SJCRH30 (cell line): ENCODE measurements around the gene NHLRC4. TPM values are rescaled to one million over a fixed set of nuclear protein-coding genes. Genes with fewer than 3 reads are reported as not detected.

Experiments
- DNase-seq, 2 experiments: peaks; one replicate each; pipeline ENCODE4 v3.0.0-alpha.2; 2015 to 2020
- H3K27ac ChIP-seq: fragments of 250-450 bp; sonication (Bioruptor Pico); 2 replicates; pipeline ENCODE4 v1.5.1; 2020; ENCODE audit warnings: mild to moderate bottlenecking, moderate library complexity
- H3K27me3 ChIP-seq: fragments of 250-450 bp; sonication (Bioruptor Pico); 2 replicates; pipeline ENCODE4 v1.5.1; 2020; ENCODE audit warnings: mild to moderate bottlenecking, moderate library complexity
- H3K36me3 ChIP-seq: fragments of 250-450 bp; sonication (Bioruptor Pico); 2 replicates; pipeline ENCODE4 v1.5.1; 2020; ENCODE audit warnings: mild to moderate bottlenecking, moderate library complexity
- H3K4me1 ChIP-seq: fragments of 250-450 bp; sonication (Bioruptor Pico); 2 replicates; pipeline ENCODE4 v1.5.1; 2020; ENCODE audit warnings: mild to moderate bottlenecking, moderate library complexity
- H3K4me3 ChIP-seq: fragments of 250-450 bp; sonication (Bioruptor Pico); 2 replicates; pipeline ENCODE4 v1.5.1; 2020; ENCODE audit warnings: mild to moderate bottlenecking, moderate library complexity
- H3K9me3 ChIP-seq: fragments of 250-450 bp; sonication (Bioruptor Pico); replicated peaks from 2 replicates; pipeline ENCODE4 v1.5.1; 2020; ENCODE audit warnings: mild to moderate bottlenecking, moderate library complexity
- total RNA-seq: library from RNA; depleted of rRNA; stranded (reverse); fragments of >200 nt; shearing (Covaris generic); gene quantifications from 2 replicates; pipeline ENCODE4 v1.2.3, GENCODE V29; 2014

The NHLRC4 gene
- total RNA-seq, 1 experiment from 2014 or later, result 0.08 TPM

DNA sequence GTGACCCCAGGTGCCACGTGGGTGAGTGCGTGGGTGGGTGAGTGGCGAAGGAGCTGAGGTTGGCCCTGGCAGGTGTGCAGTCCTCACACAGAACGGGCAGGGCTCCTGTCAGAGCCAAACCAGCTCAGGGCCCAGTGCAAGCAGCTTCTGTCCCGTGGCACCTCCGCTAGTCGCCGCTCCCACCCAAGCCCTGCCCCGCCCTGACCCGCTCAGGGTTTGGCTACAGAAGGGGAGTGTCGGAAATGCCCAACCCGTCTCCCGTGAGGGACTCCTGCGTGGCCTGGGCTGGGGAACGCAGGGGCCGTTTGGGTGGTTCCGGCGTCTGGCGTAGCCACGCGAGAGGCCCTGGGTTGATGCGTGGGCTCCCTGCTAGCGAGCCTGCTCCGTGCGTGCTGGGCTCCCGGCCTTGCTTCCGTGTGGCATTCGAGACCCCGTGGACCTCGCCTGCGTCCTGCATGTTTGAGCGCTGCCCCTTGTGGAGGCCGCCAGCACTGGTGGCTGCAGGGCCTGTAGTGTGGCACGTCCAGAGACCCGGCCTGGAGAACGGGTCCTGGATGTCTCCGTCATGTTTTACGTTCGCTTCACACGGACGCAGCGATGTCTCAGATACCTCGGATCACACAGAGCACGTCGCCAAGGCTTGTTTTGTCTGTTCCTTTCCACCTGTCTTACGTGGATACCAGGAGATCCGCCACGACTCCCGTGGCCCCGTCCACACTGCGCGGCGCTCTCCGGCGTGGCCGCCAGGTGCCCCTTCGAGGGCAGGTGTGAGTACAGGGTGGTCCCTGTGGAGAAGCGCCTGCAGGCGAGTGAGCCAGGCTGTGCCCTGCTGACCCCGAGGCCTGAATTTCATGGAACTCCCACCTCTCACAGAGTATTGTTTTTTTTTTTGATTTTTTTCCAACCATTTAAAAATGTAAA is 29.1 kb upstream of the NHLRC4 start:
- Histone ChIP-seq H3K9me3 (no peaks in the 10 kb centered on the region), H3K27ac (no peak overlapping the region), H3K27me3 (no peaks in the 10 kb centered on the region), H3K36me3 (peaks cover 28% of the 10 kb centered on the region), H3K4me3 (no peak overlapping the region), H3K4me1 (peaks cover 24% of the 10 kb centered on the region)
- DNase-seq, result no peak

DNA sequence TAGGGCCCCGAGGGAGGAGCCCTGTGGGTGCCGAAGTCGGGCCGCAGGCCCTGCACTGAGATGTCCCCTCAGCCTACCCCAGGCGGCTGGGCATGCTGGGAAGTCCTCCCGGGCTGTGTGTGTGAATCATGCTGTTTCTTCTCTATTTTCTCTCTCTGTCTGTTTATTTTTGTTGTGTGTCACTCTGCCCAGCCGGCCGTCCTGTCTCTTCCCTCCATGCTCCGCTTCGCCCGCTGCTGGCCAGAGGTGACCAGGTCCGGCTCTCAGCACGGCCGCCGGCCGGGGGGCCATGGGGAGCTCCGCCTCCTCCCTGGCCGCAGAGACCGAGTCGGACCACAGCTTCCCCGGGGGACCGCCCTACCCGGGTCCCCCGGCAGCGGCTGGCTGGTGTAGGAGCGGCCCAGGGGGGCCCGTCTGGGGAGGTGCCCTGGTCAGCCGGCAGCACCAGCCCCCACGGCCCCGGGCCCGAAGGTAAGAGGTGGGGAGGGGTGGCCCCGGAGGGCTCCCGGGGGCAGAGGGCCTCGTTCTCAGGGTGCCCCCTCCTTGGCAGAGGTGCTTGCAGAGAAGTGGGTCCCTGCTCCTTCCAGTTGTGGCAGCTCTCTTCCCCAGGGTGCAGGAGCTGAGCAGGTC is 26.8 kb upstream of the NHLRC4 start:
- Histone ChIP-seq H3K4me3 (no peak overlapping the region), H3K36me3 (peaks cover 29% of the 10 kb centered on the region), H3K4me1 (peaks cover 6% of the 10 kb centered on the region; the same call in 1 of the 2 replicates), H3K27me3 (no peaks in the 10 kb centered on the region), H3K9me3 (no peaks in the 10 kb centered on the region), H3K27ac (no peak overlapping the region)
- DNase-seq, result no peak

DNA sequence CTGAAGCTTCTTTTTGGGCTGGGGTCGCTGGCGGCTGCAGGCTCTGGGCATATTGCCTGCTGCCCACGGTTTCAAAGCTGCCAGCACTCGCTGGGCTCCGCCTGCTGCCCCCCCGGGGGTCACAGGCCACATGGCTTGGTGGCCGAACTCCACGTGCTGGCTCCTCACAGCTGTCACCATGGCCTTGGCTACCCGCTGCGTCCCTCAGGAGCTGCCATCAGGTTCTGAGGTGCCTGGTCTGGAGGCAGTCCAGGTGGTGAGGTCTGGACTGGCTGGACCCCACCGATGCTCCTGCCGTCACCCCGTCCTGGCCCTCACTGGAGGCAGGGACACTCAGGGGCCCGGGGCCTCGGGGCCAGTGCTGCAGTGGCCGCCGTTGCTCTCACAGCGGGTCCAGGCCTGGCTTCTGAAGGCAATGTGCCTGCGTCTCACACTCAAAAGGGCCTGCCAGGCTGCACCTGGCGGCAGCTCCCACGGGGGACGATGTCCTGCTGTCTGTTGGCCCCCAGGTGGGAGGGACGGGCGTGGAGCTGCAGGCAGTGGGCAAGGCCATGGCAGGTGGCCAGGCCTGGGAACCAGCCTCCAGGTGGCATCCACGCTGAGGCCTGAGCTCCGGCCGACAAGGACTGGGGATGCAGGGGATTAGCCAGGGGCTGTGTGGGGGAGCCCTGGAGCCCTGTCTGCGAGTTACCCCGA is 26.0 kb upstream of the NHLRC4 start:
- no peak for DNase-seq
- Histone ChIP-seq H3K36me3 (peaks cover 34% of the 10 kb centered on the region), H3K27ac (no peak overlapping the region), H3K27me3 (no peaks in the 10 kb centered on the region), H3K4me1 (no peaks in the 10 kb centered on the region), H3K4me3 (no peak overlapping the region), H3K9me3 (no peaks in the 10 kb centered on the region)

- no peaks in the 10 kb centered on the region for H3K27me3 ChIP-seq
- H3K4me3 ChIP-seq, result no peak overlapping the region
- no peak overlapping the region for H3K27ac ChIP-seq
- H3K36me3 ChIP-seq, result peaks cover 24% of the 10 kb centered on the region
- H3K4me1 ChIP-seq, result no peaks in the 10 kb centered on the region
- no peak for DNase-seq
- H3K9me3 ChIP-seq, result 0 out of 2 replicates have a peak, but pooled peaks cover 3% of the 10 kb centered on the region
Observed at GRCh38 chr16:543301-544164, 23.3 kb upstream of the NHLRC4 start.

- H3K27ac ChIP-seq, result no peak overlapping the region
- H3K36me3 ChIP-seq, result peaks cover 31% of the 10 kb centered on the region
- H3K27me3 ChIP-seq, result no peaks in the 10 kb centered on the region
- H3K4me1 ChIP-seq, result no peaks in the 10 kb centered on the region
- no peak overlapping the region for H3K4me3 ChIP-seq
- DNase-seq, result no peak
- H3K9me3 ChIP-seq, result 0 out of 2 replicates have a peak, but pooled peaks cover 3% of the 10 kb centered on the region
Observed at GRCh38 chr16:544517-544916, 22.3 kb upstream of the NHLRC4 start.

DNA sequence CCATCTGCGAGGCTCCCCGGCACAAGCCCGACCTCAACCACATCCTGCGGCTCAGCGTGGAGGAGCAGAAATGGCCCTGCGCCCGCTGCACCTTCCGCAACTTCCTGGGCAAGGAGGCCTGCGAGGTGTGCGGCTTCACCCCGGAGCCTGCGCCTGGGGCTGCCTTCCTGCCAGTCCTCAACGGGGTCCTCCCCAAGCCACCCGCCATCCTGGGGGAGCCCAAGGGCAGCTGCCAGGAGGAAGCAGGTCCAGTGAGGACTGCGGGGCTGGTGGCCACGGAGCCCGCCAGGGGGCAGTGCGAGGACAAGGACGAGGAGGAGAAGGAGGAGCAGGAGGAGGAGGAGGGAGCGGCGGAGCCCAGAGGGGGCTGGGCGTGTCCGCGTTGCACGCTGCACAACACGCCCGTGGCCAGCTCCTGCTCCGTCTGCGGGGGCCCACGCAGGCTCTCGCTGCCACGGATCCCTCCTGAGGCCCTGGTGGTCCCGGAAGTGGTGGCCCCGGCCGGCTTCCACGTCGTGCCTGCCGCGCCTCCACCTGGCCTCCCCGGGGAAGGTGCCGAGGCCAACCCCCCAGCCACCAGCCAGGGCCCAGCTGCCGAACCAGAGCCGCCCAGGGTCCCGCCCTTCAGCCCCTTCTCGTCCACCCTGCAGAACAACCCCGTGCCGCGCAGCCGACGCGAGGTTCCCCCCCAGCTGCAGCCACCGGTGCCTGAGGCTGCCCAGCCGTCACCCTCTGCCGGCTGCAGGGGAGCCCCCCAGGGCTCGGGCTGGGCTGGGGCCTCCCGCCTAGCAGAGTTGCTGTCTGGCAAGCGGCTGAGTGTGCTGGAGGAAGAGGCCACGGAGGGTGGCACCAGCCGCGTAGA is 19.7 kb upstream of the NHLRC4 start:
- Histone ChIP-seq H3K9me3 (0 out of 2 replicates have a peak, but pooled peaks cover 3% of the 10 kb centered on the region), H3K27me3 (no peaks in the 10 kb centered on the region), H3K4me3 (no peak overlapping the region), H3K36me3 (peaks cover 42% of the 10 kb centered on the region), H3K27ac (no peak overlapping the region), H3K4me1 (no peaks in the 10 kb centered on the region)
- DNase-seq, result no peak

GRCh38 chr16:548586-548985 is 18.2 kb upstream of the NHLRC4 start:
- no peak overlapping the region for H3K27ac ChIP-seq
- peaks cover 43% of the 10 kb centered on the region for H3K36me3 ChIP-seq
- H3K4me1 ChIP-seq, result no peaks in the 10 kb centered on the region
- 0 out of 2 replicates have a peak, but pooled peaks cover 3% of the 10 kb centered on the region for H3K9me3 ChIP-seq
- no peaks in the 10 kb centered on the region for H3K27me3 ChIP-seq
- no peak overlapping the region for H3K4me3 ChIP-seq
- DNase-seq, result no peak

DNA sequence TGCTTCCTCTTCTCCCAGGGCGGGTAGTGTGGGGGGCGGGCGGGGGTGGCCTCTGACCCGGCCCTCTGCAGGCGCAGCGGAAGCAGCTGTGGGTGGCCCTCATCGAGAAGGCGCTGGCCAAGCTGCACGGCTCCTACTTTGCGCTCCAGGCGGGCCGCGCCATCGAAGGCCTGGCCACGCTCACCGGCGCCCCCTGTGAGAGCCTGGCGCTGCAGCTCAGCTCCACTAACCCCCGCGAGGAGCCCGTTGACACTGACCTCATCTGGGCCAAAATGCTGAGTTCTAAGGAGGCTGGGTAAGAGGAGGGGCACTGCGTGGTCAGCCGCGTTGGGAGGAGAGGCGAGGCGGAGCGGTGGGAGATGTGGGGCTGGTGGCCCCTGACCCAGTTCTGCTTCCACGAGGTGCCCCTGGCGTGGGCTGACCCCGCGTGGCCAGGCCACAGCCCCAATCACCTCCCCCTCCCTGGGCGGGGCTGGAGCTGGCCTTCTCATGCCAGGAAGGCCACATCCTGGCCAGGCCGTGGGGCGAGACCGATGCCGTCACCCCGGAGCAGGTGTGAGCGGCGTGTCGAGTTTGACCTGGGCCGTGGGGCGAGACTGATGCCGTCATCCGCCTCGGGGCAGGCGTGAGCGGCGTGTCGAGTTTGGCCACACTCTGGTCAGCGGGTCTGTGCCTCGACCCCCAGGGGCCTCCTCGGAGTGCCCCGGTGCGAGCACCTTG is 17.1 kb upstream of the NHLRC4 start:
- H3K36me3 ChIP-seq, result peaks cover 43% of the 10 kb centered on the region

GRCh38 chr16:551210-551609 is 15.6 kb upstream of the NHLRC4 start:
- DNase-seq, result no peak
- no peak overlapping the region for H3K4me3 ChIP-seq
- H3K9me3 ChIP-seq, result 0 out of 2 replicates have a peak, but pooled peaks cover 3% of the 10 kb centered on the region
- H3K27ac ChIP-seq, result no peak overlapping the region
- H3K27me3 ChIP-seq, result no peaks in the 10 kb centered on the region
- H3K36me3 ChIP-seq, result peaks cover 37% of the 10 kb centered on the region
- no peaks in the 10 kb centered on the region for H3K4me1 ChIP-seq

More for the DNA sequence above, 17.1 kb upstream of the NHLRC4 start:
- H3K9me3 ChIP-seq, result 0 out of 2 replicates have a peak, but pooled peaks cover 3% of the 10 kb centered on the region
- DNase-seq, result no peak
- H3K4me1 ChIP-seq, result no peaks in the 10 kb centered on the region
- H3K27ac ChIP-seq, result no peak overlapping the region
- no peak overlapping the region for H3K4me3 ChIP-seq
- H3K27me3 ChIP-seq, result no peaks in the 10 kb centered on the region

- no peak overlapping the region for H3K4me3 ChIP-seq
- no peak for DNase-seq
- peaks cover under 1% of the 10 kb centered on the region; the same call in 1 of the 2 replicates for H3K27me3 ChIP-seq
- no peak overlapping the region for H3K27ac ChIP-seq
- peaks cover 37% of the 10 kb centered on the region for H3K36me3 ChIP-seq
- no peaks in the 10 kb centered on the region for H3K4me1 ChIP-seq
- 0 out of 2 replicates have a peak, but pooled peaks cover 3% of the 10 kb centered on the region for H3K9me3 ChIP-seq
Observed at GRCh38 chr16:552171-552570, 14.6 kb upstream of the NHLRC4 start.

- H3K9me3 ChIP-seq, result no peaks in the 10 kb centered on the region
Observed at GRCh38 chr16:553601-554296, 13.1 kb upstream of the NHLRC4 start.

GRCh38 chr16:554297-554621 is 12.5 kb upstream of the NHLRC4 start:
- Histone ChIP-seq H3K4me3 (no peak overlapping the region), H3K4me1 (no peaks in the 10 kb centered on the region; the same call in 1 of the 2 replicates), H3K9me3 (no peaks in the 10 kb centered on the region), H3K36me3 (peaks cover 20% of the 10 kb centered on the region), H3K27me3 (peaks cover 19% of the 10 kb centered on the region; the same call in 1 of the 2 replicates), H3K27ac (no peak overlapping the region)
- no peak for DNase-seq

More at GRCh38 chr16:553601-554296, 13.1 kb upstream of the NHLRC4 start:
- H3K4me3 ChIP-seq, result no peak overlapping the region
- H3K4me1 ChIP-seq, result no peaks in the 10 kb centered on the region; the same call in 1 of the 2 replicates
- peaks cover 23% of the 10 kb centered on the region for H3K36me3 ChIP-seq
- H3K27me3 ChIP-seq, result peaks cover 14% of the 10 kb centered on the region; the same call in 1 of the 2 replicates
- DNase-seq, result no peak
- no peak overlapping the region for H3K27ac ChIP-seq
